HepG2 (cell line): ENCODE measurements around the gene CCDC167.

ENCODE experiments used
- BHLHE40 ChIP-seq: IDR thresholded peaks from 2 replicates; pipeline ENCODE4 v1.6.1; 2011; ENCODE audit warnings: low read length, improper control_type of control experiment
- CHCHD3 ChIP-seq: sonication (generic); formaldehyde crosslinking; IDR thresholded peaks from 2 replicates; pipeline ENCODE4 v1.8.0; 2022; ENCODE audit warnings: mild to moderate bottlenecking, missing genetic modification reagents, moderate library complexity
- DNMT1 ChIP-seq: sonication (generic); formaldehyde crosslinking; IDR thresholded peaks from 2 replicates; pipeline ENCODE4 v1.5.1; 2020; ENCODE audit warnings: mild to moderate bottlenecking, missing genetic modification reagents
- EZH2 ChIP-seq: conservative IDR thresholded peaks from 2 replicates; pipeline ENCODE4 v1.6.1; 2012; ENCODE audit warnings: mild to moderate bottlenecking, low read depth, low read length, moderate library complexity
- FIP1L1 ChIP-seq: fragments of 200-400 bp; formaldehyde crosslinking; IDR thresholded peaks from 2 replicates; pipeline ENCODE4 v1.6.1; 2018; ENCODE audit warnings: low read depth, mild to moderate bottlenecking, low read length, moderate library complexity, borderline replicate concordance; ENCODE audit not compliant: insufficient read depth
- FOXC1 ChIP-seq: sonication (generic); formaldehyde crosslinking; IDR thresholded peaks from 2 replicates; pipeline ENCODE4 v1.8.0; 2022; ENCODE audit warnings: mild to moderate bottlenecking, missing genetic modification reagents, borderline replicate concordance
- IRF2 ChIP-seq: IDR thresholded peaks from 2 replicates; pipeline ENCODE4 v1.6.1; 2018; ENCODE audit warnings: missing genetic modification reagents, missing compliant biosample characterization
- MTF1 ChIP-seq: sonication (generic); formaldehyde crosslinking; IDR thresholded peaks from 2 replicates; pipeline ENCODE4 v1.5.0; 2020; ENCODE audit warnings: missing genetic modification reagents
- MXI1 ChIP-seq: IDR thresholded peaks from 3 replicates; pipeline ENCODE4 v1.6.1; 2012; ENCODE audit warnings: low read depth, low read length, inconsistent platforms, borderline replicate concordance
- PAX8 ChIP-seq: sonication (generic); formaldehyde crosslinking; IDR thresholded peaks from 2 replicates; pipeline ENCODE4 v1.8.0; 2022; ENCODE audit warnings: mild to moderate bottlenecking, missing genetic modification reagents, borderline replicate concordance
- U2AF1 ChIP-seq: fragments of 200-400 bp; formaldehyde crosslinking; optimal IDR thresholded peaks from 2 replicates; pipeline ENCODE3; 2017; ENCODE audit warnings: mild to moderate bottlenecking, low read depth, low read length

DNA sequence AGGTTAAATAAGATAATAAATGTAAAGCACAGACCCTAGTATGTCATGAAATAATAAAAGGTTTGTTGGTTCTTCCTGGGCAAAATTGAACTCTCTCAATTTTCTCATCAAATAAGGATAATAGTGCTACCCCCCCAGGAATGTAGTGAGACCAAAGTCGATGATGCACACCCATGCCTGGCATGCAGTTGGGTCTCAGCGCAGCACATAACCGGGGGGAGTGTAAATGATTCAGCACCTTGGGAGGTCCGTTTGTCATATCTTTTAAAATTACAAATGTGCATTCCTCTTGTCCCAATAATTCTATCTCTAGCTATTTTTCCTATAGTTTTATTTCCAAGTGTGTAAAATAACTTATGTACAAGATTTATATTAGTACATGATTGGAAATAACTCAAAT is 31.3 kb upstream of the CCDC167 start:
- TF ChIP-seq IRF2 (CRISPR knock-in tag) (no peak), PAX8 (CRISPR knock-in tag) (no peak), BHLHE40 (no peak), FOXC1 (CRISPR knock-in tag) (no peak), EZH2 (no peak), CHCHD3 (no peak), MTF1 (CRISPR knock-in tag) (no peak), MXI1 (no peak), U2AF1 (no peak), FIP1L1 (no peak), DNMT1 (no peak)
